Fibroblast of mammary gland (primary cell): Measurements from ENCODE around the gene ABCA7.

ENCODE experiments used
- DNase-seq: peaks from one replicate; pipeline ENCODE4 v3.0.0-alpha.2; 2010; ENCODE audit warnings: low read depth
- H3K4me3 ChIP-seq: 2 replicates; pipeline ENCODE4 v1.5.1; 2011; ENCODE audit warnings: low read depth, mild to moderate bottlenecking, low read length, moderate library complexity; ENCODE audit not compliant: control insufficient read depth
- CTCF ChIP-seq: conservative IDR thresholded peaks from 2 replicates; pipeline ENCODE4 v1.5.1; 2011; ENCODE audit warnings: low read depth, low read length, inconsistent platforms; ENCODE audit not compliant: control insufficient read depth, insufficient read depth

ABCA7 gene

DNA sequence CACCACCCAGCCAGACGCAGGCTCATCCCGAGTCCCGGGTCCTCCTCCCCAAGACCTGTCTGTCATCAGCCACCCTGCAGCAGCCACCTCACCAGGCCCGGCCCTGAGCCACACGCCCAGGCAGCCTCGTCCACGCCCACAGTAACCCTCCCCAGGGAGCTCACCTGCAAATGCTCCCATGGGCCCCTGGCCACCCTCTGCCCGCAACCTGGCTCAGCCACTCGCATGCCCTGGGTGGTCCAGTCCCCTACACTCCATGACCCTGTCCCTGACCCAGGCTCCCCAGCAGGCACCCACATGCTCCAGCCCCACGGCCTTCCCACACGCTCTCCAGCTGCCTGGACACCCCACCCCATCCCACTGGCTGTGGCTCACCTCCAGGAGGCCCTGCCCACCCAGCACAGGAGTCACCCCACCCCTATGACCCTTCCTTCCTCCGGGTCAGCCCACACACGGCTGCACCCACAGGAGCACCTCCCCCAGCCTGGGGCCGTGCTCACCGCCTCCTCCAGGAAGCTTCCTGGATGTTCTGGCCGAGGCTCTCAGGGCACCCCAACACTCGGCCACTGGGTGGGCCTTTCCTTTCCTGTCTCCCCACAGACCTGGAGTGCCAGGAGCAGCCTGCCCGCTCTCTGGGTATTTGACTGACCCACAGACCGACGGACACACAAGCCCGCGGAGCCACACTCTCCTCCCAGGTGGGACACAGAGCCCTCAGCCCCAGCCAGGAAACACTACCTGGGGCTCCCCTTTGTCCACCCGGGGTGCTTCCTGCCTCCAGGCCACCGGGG lies 22.6 kb upstream of the ABCA7 start:
- no peak for DNase-seq

DNA sequence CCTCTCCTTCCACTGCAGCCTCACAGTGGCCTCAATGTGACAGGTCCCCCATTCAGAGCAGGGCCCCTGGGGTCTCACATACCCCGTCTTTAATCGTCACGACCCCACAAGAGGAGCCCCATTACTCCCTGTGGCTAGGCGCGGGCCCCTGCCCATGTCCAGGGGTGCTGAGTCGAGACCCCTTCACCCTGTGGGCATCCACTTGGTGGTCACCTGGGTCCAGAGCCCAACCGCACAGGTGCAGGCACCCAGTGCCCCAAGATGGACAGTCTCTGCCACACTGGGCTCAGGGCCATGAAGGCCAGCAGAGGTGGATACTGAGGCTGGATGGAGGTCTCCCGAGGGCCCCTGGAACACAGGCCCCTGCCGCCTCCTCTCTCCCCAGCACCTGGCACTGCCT lies 22.0 kb upstream of the ABCA7 start:
- no peak for TF ChIP-seq CTCF
- DNase-seq = no peak
- H3K4me3 ChIP-seq = no peak overlapping the region

More for the DNA sequence above, 22.6 kb upstream of the ABCA7 start:
- no peak overlapping the region for H3K4me3 ChIP-seq
- TF ChIP-seq CTCF = no peak

- H3K4me3 ChIP-seq = no peak overlapping the region
- no peak for TF ChIP-seq CTCF
- no peak for DNase-seq
Measured at GRCh38 chr19:1018393-1018792, 21.5 kb upstream of the ABCA7 start.

DNA sequence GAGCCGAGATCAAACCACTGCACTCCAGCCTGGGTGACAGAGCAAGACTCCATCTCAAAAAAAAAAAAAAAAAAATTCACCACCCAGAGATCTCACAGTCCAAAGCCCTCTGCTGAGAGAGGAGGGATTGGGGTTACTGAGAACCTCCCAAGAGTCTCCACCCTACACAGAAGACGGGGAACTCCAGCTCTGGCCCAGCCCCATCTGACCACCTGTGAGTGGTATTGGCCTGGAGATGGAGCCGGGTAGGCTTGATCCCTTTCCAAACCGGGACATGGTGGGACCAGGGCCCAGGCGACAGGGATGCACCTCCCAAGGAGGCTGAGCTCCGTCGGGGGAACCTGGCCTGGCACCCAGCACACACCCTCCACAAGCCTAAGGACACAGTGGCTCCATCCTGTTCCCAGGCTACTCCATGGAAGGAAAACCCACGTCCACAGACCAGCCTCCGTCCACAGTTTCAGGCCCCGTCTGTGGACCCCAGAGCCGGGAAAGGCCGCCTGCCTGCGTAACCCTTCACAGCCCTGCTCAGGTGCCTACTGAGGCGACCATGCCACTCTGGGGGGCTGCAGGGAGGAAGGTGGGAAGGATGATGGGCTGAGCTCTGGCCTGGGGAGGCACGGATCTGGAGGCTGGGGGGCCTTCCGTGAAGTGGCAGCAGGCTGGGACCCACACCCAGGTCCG lies 20.8 kb upstream of the ABCA7 start:
- TF ChIP-seq CTCF = no peak
- H3K4me3 ChIP-seq = peak overlapping the region; percentile 90
- no peak for DNase-seq

- H3K4me3 ChIP-seq = peak overlapping the region; percentile 90
- no peak for TF ChIP-seq CTCF
- no peak for DNase-seq
Measured at GRCh38 chr19:1019616-1019961, 20.3 kb upstream of the ABCA7 start.

- peak overlapping the region; percentile 90 for H3K4me3 ChIP-seq
- no peak for TF ChIP-seq CTCF
- DNase-seq = no peak
Measured at GRCh38 chr19:1019980-1020867, 19.7 kb upstream of the ABCA7 start.
